Vagina (tissue), 2 donors: ENCODE data around the gene SLAMF7. TPM values are rescaled to one million over a fixed set of nuclear protein-coding genes. Genes with fewer than 3 reads are reported as not detected.

Experiments used
- DNase-seq, 2 donors: peaks; one replicate each; pipeline ENCODE4 v3.0.0-alpha.2; 2017; ENCODE audit errors: extremely low spot score in 2 of 2
- H3K27ac ChIP-seq: fragments of 200-600 bp; sonication (generic); one replicate; pipeline ENCODE4 v1.5.1; 2019
- H3K27me3 ChIP-seq: fragments of 200-600 bp; sonication (generic); one replicate; pipeline ENCODE4 v1.5.1; 2019
- H3K36me3 ChIP-seq, 2 donors: fragments of 200-600 bp; sonication (generic); one replicate each; pipeline ENCODE4 v1.5.1; 2017 to 2019
- H3K4me1 ChIP-seq: fragments of 200-600 bp; sonication (generic); one replicate; pipeline ENCODE4 v1.5.1; 2019
- H3K4me3 ChIP-seq, 2 donors: fragments of 200-600 bp; sonication (generic); 1 replicate in 1 of 2; 2 replicates in 1 of 2; pipeline ENCODE4 v1.5.1; 2016 to 2019
- H3K9me3 ChIP-seq: fragments of 200-600 bp; sonication (generic); one replicate; pipeline ENCODE4 v1.5.1; 2019
- POLR2A ChIP-seq, 2 donors: fragments of 450-650 bp; IDR thresholded peaks; one replicate each; pipeline ENCODE4 v1.6.1; 2017; ENCODE audit warnings: antibody characterized with exemption in 2 of 2, mild to moderate bottlenecking in 2 of 2, moderate library complexity in 2 of 2
- POLR2AphosphoS5 ChIP-seq, 2 donors: sonication (generic); formaldehyde crosslinking; IDR thresholded peaks; one replicate each; pipeline ENCODE4 v1.9.0; 2017; ENCODE audit warnings: antibody characterized with exemption in 2 of 2, mild to moderate bottlenecking in 2 of 2, low read depth in 1 of 2; ENCODE audit not compliant: insufficient read depth in 1 of 2
- intact Hi-C: fragments of 100-400 bp; cut with DNase I; formaldehyde crosslinking; loops from one replicate; pipeline ENCODE4 v1.15.1; 2023
- total RNA-seq: library from RNA; depleted of rRNA; stranded (reverse); fragments of >200 nt; gene quantifications from one replicate; pipeline ENCODE4 v1.2.3, GENCODE V29; 2016
- TF ChIP-seq, protein P1 (sequence below), 3 experiments: fragments of 450-650 bp in 2 of 3; fragments of 200-600 bp in 1 of 3; sonication (generic) in 1 of 3; IDR thresholded peaks; one replicate each; pipeline ENCODE4 v1.5.1; 2017 to 2019; ENCODE audit warnings: antibody characterized with exemption in 3 of 3, mild to moderate bottlenecking in 2 of 3, moderate library complexity in 2 of 3

Gene SLAMF7
- total RNA-seq, 1 donor from 2014 or later, result 2.2 TPM

DNA sequence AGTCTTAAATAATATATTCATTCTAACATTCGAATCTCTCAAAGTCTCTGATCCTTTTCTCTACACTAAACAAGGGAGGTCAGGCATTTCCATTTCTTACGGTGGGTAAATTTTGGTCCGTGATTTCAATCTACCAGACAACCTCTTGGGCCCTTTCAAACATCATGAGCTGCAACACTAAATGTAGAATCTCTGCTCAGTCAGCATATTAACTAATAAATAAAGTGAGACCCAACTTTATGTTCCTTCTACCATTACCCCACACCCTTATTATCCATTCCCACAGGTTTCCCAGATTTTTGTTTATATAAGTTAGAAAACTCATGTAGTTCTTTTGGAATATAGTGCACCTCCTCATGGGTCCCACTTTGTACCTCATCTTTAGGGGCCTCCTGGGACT is 24.9 kb downstream of the SLAMF7 start:
- no peak for DNase-seq

GRCh38 chr1:160767395-160768294 is 28.6 kb downstream of the SLAMF7 start:
- H3K27me3 ChIP-seq, result no peaks in the 10 kb centered on the region
- peak overlapping the region; percentile 67 for H3K27ac ChIP-seq
- TF ChIP-seq POLR2AphosphoS5 (IDR thresholded peaks at IDR 0.05; ENCODE audit: insufficient read depth in 1 of 2, low read depth in 1 of 2), result peak in 1 of 2 donors; percentile 67
- TF ChIP-seq, protein P1, sequence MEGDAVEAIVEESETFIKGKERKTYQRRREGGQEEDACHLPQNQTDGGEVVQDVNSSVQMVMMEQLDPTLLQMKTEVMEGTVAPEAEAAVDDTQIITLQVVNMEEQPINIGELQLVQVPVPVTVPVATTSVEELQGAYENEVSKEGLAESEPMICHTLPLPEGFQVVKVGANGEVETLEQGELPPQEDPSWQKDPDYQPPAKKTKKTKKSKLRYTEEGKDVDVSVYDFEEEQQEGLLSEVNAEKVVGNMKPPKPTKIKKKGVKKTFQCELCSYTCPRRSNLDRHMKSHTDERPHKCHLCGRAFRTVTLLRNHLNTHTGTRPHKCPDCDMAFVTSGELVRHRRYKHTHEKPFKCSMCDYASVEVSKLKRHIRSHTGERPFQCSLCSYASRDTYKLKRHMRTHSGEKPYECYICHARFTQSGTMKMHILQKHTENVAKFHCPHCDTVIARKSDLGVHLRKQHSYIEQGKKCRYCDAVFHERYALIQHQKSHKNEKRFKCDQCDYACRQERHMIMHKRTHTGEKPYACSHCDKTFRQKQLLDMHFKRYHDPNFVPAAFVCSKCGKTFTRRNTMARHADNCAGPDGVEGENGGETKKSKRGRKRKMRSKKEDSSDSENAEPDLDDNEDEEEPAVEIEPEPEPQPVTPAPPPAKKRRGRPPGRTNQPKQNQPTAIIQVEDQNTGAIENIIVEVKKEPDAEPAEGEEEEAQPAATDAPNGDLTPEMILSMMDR (IDR thresholded peaks at IDR 0.05), result no peak
- H3K9me3 ChIP-seq, result no peaks in the 10 kb centered on the region
- peaks cover 5% of the 10 kb centered on the region for H3K4me1 ChIP-seq
- H3K36me3 ChIP-seq, result no peaks in the 10 kb centered on the region
- no peak for DNase-seq
- no peak overlapping the region for H3K4me3 ChIP-seq
- intact Hi-C loops, result no loop called here

More for the DNA sequence above, 24.9 kb downstream of the SLAMF7 start:
- H3K36me3 ChIP-seq, result no peaks in the 10 kb centered on the region
- H3K27ac ChIP-seq, result no peak overlapping the region
- H3K27me3 ChIP-seq, result no peaks in the 10 kb centered on the region
- intact Hi-C loops, result no loop called here
- peaks cover 5% of the 10 kb centered on the region for H3K4me1 ChIP-seq
- H3K9me3 ChIP-seq, result no peaks in the 10 kb centered on the region
- H3K4me3 ChIP-seq, result no peak overlapping the region
- no peak for TF ChIP-seq POLR2AphosphoS5 (IDR thresholded peaks at IDR 0.05; ENCODE audit: insufficient read depth in 1 of 2, low read depth in 1 of 2)
- TF ChIP-seq, protein P1 (IDR thresholded peaks at IDR 0.05), result no peak
- TF ChIP-seq POLR2A (IDR thresholded peaks at IDR 0.05), result no peak

DNA sequence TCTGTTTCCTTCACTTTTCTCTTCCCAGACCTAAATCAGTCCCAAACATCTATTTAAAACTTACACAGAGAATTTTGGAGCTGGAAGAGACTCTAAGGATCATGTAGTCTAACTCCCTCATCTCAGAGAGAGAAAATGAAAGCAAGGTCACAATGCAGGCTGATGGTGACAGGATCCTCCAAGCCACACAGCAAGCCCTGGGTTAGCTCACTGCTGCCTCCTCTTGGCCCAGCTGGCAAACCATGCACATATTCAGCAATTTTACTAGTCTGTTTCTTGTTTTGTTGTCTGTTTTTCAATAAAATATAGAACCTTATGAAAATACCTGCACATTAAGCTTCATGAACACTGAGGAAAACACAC is 29.2 kb downstream of the SLAMF7 start:
- Histone ChIP-seq H3K9me3 (no peaks in the 10 kb centered on the region), H3K27me3 (no peaks in the 10 kb centered on the region), H3K4me3 (no peak overlapping the region), H3K4me1 (peaks cover 5% of the 10 kb centered on the region), H3K27ac (peak overlapping the region; percentile 67), H3K36me3 (no peaks in the 10 kb centered on the region)
- DNase-seq, result no peak
- TF ChIP-seq POLR2AphosphoS5 (IDR thresholded peaks at IDR 0.05; ENCODE audit: insufficient read depth in 1 of 2, low read depth in 1 of 2), result no peak
- TF ChIP-seq, protein P1 (IDR thresholded peaks at IDR 0.05), result peak in 2 of 3 experiments; percentile 15 to 27
- intact Hi-C loops, result no loop called here

- no peak for DNase-seq
- Histone ChIP-seq H3K36me3 (no peaks in the 10 kb centered on the region), H3K9me3 (no peaks in the 10 kb centered on the region), H3K4me1 (peaks cover 5% of the 10 kb centered on the region), H3K27ac (no peak overlapping the region), H3K4me3 (no peak overlapping the region), H3K27me3 (no peaks in the 10 kb centered on the region)
- TF ChIP-seq, protein P1 (IDR thresholded peaks at IDR 0.05), result no peak
- no peak for TF ChIP-seq POLR2A (IDR thresholded peaks at IDR 0.05)
- TF ChIP-seq POLR2AphosphoS5 (IDR thresholded peaks at IDR 0.05; ENCODE audit: insufficient read depth in 1 of 2, low read depth in 1 of 2), result no peak
- intact Hi-C loops, result no loop called here
These were observed 33.3 kb downstream of the SLAMF7 start for GRCh38 chr1:160772331-160772730.

GRCh38 chr1:160773093-160773492 is 34.0 kb downstream of the SLAMF7 start:
- no peak for DNase-seq
- Histone ChIP-seq H3K4me3 (no peak overlapping the region), H3K27ac (no peak overlapping the region), H3K4me1 (peaks cover 2% of the 10 kb centered on the region), H3K27me3 (no peaks in the 10 kb centered on the region), H3K36me3 (no peaks in the 10 kb centered on the region), H3K9me3 (no peaks in the 10 kb centered on the region)
- TF ChIP-seq POLR2AphosphoS5 (IDR thresholded peaks at IDR 0.05; ENCODE audit: insufficient read depth in 1 of 2, low read depth in 1 of 2) (no peak), POLR2A (IDR thresholded peaks at IDR 0.05) (no peak)
- TF ChIP-seq, protein P1 (IDR thresholded peaks at IDR 0.05), result no peak
- intact Hi-C loops, result no loop called here
